Astrocyte (in vitro differentiated cells and primary cell): Measurements from ENCODE around the gene SEMA6D.

ENCODE experiments used
- CTCF ChIP-seq: IDR thresholded peaks from 2 replicates; pipeline ENCODE4 v1.5.1; 2011; ENCODE audit warnings: low read depth, mild to moderate bottlenecking, inconsistent platforms, low read length, moderate library complexity; ENCODE audit not compliant: insufficient read depth
- EZH2 ChIP-seq: IDR thresholded peaks from 2 replicates; pipeline ENCODE4 v1.6.1; 2012; ENCODE audit warnings: mild to moderate bottlenecking, low read length, inconsistent platforms; ENCODE audit not compliant: insufficient read depth

- no peak for TF ChIP-seq EZH2
- TF ChIP-seq CTCF, result no peak
Observed at GRCh38 chr15:47669221-47669620, 48.1 kb upstream of the SEMA6D start.
